T-helper 17 cell (primary cell): ENCODE data around the gene ACBD3. TPM values are rescaled to one million over a fixed set of nuclear protein-coding genes. Genes with fewer than 3 reads are reported as not detected.

Experiments
- ATAC-seq: fragments of 150-1000 bp; cut with Tn5 transposase; 2 replicates; pipeline ENCODE4 v1.10.0; 2021; ENCODE audit warnings: mild to moderate bottlenecking, moderate library complexity
- DNase-seq, 3 donors: peaks; one replicate each; pipeline versions ENCODE4 v3.0.0 to v3.0.0-alpha.2; 2020 to 2021
- H3K9me3 ChIP-seq: one replicate; pipeline ENCODE4 v1.7.0; 2013; ENCODE audit warnings: low read length, mild to moderate bottlenecking; ENCODE audit not compliant: control insufficient read depth, poor library complexity, severe bottlenecking
- H3K27ac Mint-ChIP-seq: one replicate; pipeline ENCODE4 v1.8.0; 2022; ENCODE audit warnings: mild to moderate bottlenecking, moderate library complexity, mixed read lengths
- H3K27me3 Mint-ChIP-seq: one replicate; pipeline ENCODE4 v1.8.0; 2022; ENCODE audit warnings: mixed read lengths
- H3K36me3 Mint-ChIP-seq: one replicate; pipeline ENCODE4 v1.8.0; 2022; ENCODE audit warnings: low read depth, mixed read lengths
- H3K4me1 Mint-ChIP-seq: one replicate; pipeline ENCODE4 v1.8.0; 2022; ENCODE audit warnings: mild to moderate bottlenecking, mixed read lengths
- H3K4me3 Mint-ChIP-seq: one replicate; pipeline ENCODE4 v1.8.0; 2022; ENCODE audit warnings: mild to moderate bottlenecking, moderate library complexity, mixed read lengths
- total RNA-seq, 4 donors: library from RNA in 2 of 4; stranded (reverse) in 2 of 4; gene quantifications; one replicate each; pipeline ENCODE4 v1.2.3 and lab custom pipeline; 2022 to 2026

Gene ACBD3
- total RNA-seq, 2 donors from 2014 or later: 22.0 to 27.0 TPM

- no peak for ATAC-seq
- peak overlapping the region; percentile 51 for H3K27ac Mint-ChIP-seq
Measured at GRCh38 chr1:226111098-226111882, 75.3 kb downstream of the ACBD3 start.

DNA sequence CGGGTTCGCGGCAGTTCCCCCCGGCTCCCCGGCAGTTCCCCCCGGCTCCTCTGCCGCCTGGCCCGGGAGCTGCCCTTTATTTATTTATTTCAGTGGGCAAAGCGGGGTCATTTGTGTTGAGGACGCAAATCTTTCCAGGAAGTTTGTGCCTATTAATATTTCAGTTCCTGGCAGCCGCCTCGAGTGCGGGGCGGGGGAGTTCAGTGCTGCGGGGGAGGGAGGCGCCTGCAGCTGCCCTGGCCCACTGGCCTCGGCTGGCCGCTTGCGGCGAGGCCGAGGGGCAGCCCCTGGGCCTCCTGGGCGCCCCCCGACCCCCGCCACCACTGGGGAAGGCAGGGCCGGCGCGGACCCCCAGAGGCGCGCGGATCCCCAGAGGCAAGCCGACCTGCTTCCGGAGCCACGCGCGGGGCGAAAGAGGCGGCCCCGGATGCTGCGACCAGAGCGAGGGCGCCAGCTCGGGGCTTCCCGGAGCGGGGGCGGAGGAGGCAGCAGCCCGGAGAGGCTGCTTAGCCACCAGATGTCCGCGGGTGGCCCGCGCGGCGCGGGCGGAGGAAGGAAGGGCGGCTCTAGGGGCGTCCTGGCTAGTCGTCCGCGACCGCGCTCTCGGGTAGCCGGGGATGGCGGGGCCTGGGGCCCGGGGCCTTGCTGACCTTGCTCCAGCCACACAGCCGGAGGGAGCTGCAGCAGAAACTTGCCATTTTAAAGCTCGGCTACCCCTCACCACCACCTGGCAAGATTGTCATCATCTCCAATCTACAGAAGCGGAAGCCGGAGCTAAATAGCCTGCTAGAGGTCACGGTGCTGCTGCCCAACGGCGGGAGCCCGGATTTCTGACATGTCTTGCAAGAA lies 76.1 kb downstream of the ACBD3 start:
- peak overlapping the region; percentile 98 for H3K4me3 Mint-ChIP-seq
- no peaks in the 10 kb centered on the region for H3K36me3 Mint-ChIP-seq
- H3K4me1 Mint-ChIP-seq: peaks cover 29% of the 10 kb centered on the region
- ATAC-seq (peak; percentile 69), DNase-seq (peak; percentile 26 to 41 (median 26))
- H3K9me3 ChIP-seq: no peaks in the 10 kb centered on the region
- H3K27ac Mint-ChIP-seq: peak overlapping the region; percentile 51
- no peaks in the 10 kb centered on the region for H3K27me3 Mint-ChIP-seq

More at GRCh38 chr1:226111098-226111882, 75.3 kb downstream of the ACBD3 start:
- Mint-ChIP-seq H3K4me1 (peaks cover 29% of the 10 kb centered on the region), H3K4me3 (peak overlapping the region; percentile 98), H3K36me3 (no peaks in the 10 kb centered on the region), H3K27me3 (no peaks in the 10 kb centered on the region)
- DNase-seq: no peak
- H3K9me3 ChIP-seq: no peaks in the 10 kb centered on the region

GRCh38 chr1:226109829-226110248 lies 76.7 kb downstream of the ACBD3 start:
- Mint-ChIP-seq H3K4me1 (peaks cover 31% of the 10 kb centered on the region), H3K27ac (peak overlapping the region; percentile 71), H3K36me3 (no peaks in the 10 kb centered on the region), H3K4me3 (peak overlapping the region; percentile 98), H3K27me3 (no peaks in the 10 kb centered on the region)
- no peaks in the 10 kb centered on the region for H3K9me3 ChIP-seq
- ATAC-seq (peak; percentile 88), DNase-seq (peak; percentile 59 to 62 (median 62))

GRCh38 chr1:226108935-226109828 lies 77.4 kb downstream of the ACBD3 start:
- peak overlapping the region; percentile 71 for H3K27ac Mint-ChIP-seq

DNA sequence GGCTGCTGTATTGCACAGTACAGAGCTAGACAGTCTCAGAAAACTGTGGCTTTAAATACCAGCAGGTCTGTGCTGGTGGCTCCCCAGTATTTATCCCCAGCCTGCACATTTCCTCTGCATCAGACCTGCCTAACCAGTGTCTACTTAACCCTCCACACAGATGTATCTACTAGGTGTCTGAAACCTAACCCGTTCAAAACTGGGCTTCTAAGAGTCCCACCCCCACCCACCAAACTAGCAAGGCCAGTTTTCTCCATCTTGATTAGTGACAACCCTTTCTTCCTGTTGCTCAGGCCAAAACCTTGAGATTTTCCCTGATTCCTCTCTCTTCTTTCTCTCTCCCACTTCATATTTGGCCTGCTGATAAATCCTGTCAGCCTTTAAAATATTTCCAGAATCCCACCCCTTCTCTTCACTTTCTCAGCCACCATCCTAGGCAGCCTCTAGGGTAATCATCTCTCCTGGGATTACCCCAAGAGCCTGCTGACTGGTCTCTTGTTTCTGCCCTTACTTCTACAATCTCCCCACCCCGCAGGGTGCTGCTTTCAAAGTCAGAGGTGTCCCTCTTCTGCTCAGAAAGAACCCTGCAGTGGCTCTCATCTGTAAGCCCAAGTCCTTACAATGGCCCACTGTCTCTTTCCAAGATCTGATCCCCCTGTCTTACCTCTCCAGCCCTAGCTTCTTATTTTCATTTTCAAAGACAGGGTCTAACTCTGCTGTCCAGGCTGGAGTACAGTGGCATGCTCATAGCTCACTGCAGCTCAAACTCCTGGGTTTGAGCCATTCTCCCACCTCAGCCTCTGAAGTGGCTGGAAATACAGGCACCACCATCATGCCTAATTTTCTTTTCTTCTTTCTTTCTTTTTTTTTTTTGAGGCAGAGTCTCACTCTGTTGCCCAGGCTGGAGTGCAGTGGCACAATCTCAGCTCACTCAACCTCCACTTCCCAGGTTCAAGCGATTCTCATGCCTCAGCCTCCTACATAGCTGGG lies 78.8 kb downstream of the ACBD3 start:
- H3K9me3 ChIP-seq: no peaks in the 10 kb centered on the region
- Mint-ChIP-seq H3K4me1 (peaks cover 33% of the 10 kb centered on the region), H3K27me3 (no peaks in the 10 kb centered on the region), H3K36me3 (no peaks in the 10 kb centered on the region), H3K4me3 (no peak overlapping the region), H3K27ac (peak overlapping the region; percentile 79)
- ATAC-seq: no peak
- no peak for DNase-seq

More at GRCh38 chr1:226108935-226109828, 77.4 kb downstream of the ACBD3 start:
- Mint-ChIP-seq H3K4me3 (peak overlapping the region; percentile 98), H3K36me3 (no peaks in the 10 kb centered on the region), H3K27me3 (no peaks in the 10 kb centered on the region), H3K4me1 (peaks cover 33% of the 10 kb centered on the region)
- no peaks in the 10 kb centered on the region for H3K9me3 ChIP-seq
- ATAC-seq (no peak), DNase-seq (no peak)

DNA sequence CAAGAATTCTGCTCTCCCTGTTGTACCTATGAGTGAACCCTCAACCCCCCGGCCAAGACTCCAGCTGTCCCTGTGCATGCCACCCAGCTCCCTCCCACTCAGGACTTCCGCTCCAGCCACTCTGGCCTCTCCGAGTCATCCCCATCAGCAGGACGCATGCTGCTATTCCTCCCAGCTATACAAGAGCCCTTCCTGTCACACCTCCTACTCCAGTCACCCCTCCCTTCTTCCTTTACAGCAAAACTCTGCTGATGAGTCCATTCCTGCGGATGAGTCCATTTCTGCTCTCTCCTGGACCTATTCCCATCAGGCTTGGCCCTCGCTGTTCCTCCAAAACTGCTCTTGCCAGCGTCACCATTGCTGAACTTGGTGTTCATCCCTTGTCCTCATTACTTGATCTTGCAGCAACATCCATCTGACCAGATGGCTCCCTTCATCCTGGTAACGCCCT lies 81.8 kb downstream of the ACBD3 start:
- DNase-seq (no peak), ATAC-seq (no peak)
- peak overlapping the region; percentile 39 for H3K27ac Mint-ChIP-seq
- no peaks in the 10 kb centered on the region for H3K9me3 ChIP-seq
- peaks cover 25% of the 10 kb centered on the region for H3K4me1 Mint-ChIP-seq
- no peaks in the 10 kb centered on the region for H3K36me3 Mint-ChIP-seq
- H3K4me3 Mint-ChIP-seq: no peak overlapping the region
- H3K27me3 Mint-ChIP-seq: peaks cover 4% of the 10 kb centered on the region

- peak overlapping the region; percentile 88 for H3K4me3 Mint-ChIP-seq
- H3K9me3 ChIP-seq: no peaks in the 10 kb centered on the region
- DNase-seq (no peak), ATAC-seq (peak; percentile 61)
- peaks cover 17% of the 10 kb centered on the region for H3K27me3 Mint-ChIP-seq
- H3K27ac Mint-ChIP-seq: peak overlapping the region; percentile 56
- no peaks in the 10 kb centered on the region for H3K36me3 Mint-ChIP-seq
- peaks cover 10% of the 10 kb centered on the region for H3K4me1 Mint-ChIP-seq
Measured at GRCh38 chr1:226100436-226101391, 85.8 kb downstream of the ACBD3 start.

DNA sequence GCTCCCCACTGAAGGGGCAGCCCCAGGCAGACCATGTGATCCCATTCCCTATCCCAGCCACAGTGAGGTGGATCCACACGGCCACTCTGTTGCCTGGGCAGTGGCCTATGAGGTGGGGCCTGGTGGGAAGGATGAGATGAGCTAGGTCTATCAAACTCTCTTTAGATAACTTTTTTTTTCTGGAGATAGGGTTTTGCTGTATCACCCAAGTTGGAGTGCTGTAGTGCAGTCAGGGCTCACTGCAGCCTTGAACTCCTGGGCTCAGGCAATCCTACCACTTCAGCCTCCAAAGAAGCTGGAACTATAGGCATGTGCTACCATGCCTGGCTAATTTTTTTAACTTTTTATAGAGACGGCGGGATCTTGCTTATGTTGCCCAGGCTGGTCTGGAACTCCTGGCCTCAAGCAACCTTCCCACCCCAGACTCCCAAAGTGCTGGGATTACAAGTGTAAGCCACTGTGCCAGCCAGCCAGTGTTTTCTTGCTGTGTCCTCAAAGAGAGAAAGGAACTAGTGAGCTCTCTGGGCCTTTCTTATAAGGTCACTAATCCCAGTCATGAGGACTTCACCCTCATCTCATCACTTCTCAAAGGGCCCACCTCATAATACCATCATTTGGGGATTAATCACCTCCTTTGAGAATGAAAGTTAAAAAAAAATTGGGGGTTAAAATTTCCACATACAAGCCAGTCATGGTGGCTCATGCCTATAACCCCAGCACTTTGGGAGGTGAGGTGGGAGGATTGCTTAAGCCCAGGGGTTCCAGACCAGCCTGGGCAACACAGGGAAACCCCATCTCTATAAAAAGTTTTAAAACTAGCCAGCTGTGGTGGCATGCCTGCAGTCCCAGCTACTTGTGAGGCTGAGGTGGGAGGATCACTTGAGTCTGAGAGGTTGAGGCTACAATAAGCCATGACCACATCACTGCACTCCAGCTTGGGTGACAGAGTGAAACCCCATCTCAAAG lies 87.4 kb downstream of the ACBD3 start:
- Mint-ChIP-seq H3K4me1 (peaks cover 8% of the 10 kb centered on the region), H3K4me3 (no peak overlapping the region), H3K27me3 (peaks cover 23% of the 10 kb centered on the region), H3K36me3 (no peaks in the 10 kb centered on the region), H3K27ac (no peak overlapping the region)
- ATAC-seq (no peak), DNase-seq (no peak)
- no peaks in the 10 kb centered on the region for H3K9me3 ChIP-seq

DNA sequence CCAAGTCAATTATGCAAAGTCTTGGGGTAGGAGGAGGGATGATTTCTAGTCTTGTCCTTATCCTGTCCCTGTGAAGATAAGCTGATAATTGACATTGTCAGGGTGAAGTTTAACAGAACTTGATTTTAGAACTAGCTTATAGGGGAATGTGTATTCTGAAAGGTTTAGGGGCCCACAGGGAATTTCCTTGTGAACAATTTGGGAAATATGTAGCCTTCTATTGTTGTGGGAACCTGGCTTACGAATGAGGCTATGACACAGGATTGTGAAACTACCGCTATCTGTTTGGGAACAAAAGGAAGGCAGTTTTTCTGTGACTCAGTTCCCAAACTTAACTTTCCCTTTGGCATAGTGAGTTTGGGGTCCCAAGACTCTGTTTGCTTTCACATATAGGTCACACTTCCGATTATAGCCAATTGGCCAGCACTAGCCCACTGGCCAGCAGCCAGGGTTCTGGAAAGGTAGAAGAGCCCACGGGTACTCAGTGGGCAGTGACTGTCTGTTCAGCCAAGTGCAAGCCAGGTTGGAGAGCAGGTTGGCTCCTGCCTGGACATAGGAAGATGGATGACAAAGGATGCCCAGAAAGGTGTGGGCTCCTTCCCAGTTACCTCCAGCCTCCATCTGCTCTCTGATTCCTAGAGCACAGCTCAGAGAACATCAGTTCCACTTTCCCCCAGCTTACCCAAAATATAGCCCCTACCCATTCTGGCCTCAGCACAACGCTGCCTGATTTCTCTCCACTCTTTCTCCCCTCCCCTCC lies 88.5 kb downstream of the ACBD3 start:
- DNase-seq (no peak), ATAC-seq (no peak)
- Mint-ChIP-seq H3K36me3 (no peaks in the 10 kb centered on the region), H3K27ac (no peak overlapping the region), H3K4me3 (no peak overlapping the region), H3K4me1 (peaks cover 8% of the 10 kb centered on the region), H3K27me3 (peaks cover 23% of the 10 kb centered on the region)
- H3K9me3 ChIP-seq: no peaks in the 10 kb centered on the region

DNA sequence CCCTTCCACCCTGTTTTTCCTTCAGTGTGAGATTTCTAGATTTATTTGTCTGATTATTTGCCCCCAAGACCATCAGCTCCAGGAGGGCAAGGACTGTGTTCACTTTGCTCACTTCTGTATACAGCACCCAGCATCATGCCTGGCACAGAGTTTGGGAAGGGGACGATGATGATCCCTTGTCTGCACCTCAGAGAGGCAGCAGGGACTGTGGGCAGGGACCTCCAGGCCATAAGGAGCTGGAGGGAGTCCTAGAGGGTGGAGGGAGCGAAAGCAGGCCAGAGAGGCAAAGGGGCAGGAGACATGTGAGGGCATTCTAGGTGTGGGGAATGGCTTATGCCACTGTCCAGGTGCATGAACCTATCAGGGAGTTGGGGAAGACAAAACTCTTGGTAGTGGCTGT lies 91.3 kb downstream of the ACBD3 start:
- no peak for ATAC-seq
- Mint-ChIP-seq H3K36me3 (no peaks in the 10 kb centered on the region), H3K4me1 (peaks cover 4% of the 10 kb centered on the region), H3K27ac (no peak overlapping the region), H3K4me3 (no peak overlapping the region), H3K27me3 (peaks cover 23% of the 10 kb centered on the region)
- H3K9me3 ChIP-seq: no peaks in the 10 kb centered on the region
- no peak for DNase-seq
